GM20431 (cell line): ENCODE results near the gene LDLRAP1.
"Not testable (repeated sequence)": the region's sequence is repeated elsewhere in the genome, so short reads cannot be mapped to it uniquely, and the experiment has no call there.

Experiments
- in situ Hi-C: fragments of 300-500 bp; cut with MseI, MboI; formaldehyde crosslinking; loops from one replicate; pipeline ENCODE4 v1.15.0; 2020; ENCODE audit warnings: low sequenced_read_pairs; ENCODE audit not compliant: unreplicated experiment

Gene LDLRAP1

DNA sequence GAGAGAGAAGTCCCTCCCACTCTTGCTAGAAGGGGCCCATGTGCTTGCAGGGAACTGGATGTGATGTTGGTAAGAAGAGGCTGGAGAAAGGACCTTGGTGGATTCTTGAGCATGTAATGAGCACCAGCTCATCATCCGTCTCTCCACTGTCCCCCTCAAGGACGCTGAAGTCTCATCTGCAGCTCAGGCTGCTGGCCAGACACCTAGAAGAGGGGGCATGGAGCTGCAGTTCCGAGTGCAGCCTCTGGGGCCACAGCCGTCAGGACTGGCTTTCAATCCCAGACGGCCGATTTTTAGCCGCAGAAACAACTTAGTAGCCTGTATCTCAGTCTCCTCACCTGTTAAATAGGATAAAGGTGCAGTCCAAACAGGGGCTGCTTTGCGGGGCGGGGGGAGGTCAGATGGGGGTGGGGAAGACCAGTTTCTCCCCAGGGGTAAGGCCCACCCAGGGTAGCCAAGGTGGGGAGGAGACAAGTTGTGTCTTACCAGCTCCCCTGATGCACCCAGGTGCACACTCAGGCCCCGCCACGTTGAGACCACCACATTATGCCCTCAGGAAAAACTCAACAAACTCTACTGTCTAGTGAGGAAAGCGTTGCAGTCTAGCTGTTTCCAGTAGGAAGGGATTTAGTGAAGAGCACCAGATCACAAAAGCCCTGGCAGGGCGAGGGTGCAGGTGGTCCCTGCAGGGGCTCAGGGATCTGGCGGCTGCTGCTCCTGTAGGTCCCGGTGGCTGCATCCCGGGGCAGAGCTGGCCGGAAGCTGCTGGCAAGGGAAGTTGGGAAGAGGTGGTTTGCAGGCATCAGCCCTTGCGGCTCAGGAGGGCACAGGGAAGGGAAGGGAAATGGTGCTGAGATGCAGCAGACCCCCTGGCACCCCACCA is 29.5 kb downstream of the LDLRAP1 start:
- in situ Hi-C loops = no loop called here

- in situ Hi-C loops = no loop called here
Observed at GRCh38 chr1:25573591-25573930, 30.2 kb downstream of the LDLRAP1 start.

DNA sequence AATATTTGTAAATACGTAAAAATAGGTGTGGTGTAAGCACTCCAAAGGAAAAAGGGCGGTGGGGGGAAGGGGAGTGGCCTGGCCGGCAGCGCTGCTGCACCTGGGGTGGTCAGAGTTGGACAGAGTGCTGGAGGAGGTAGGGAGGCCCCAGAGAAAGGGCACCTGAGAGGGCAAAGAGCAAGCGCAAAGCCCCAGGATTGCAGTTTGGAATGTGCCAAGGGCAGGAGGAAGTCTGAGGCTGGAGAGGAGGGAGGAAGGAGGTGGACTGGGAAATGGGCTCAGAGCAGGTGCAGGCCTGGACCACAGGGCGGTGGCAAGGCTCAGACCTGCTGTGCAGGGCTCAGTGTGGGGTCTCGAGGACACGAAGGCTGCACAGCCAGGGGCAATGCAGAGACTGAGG is 30.6 kb downstream of the LDLRAP1 start:
- in situ Hi-C loops = no loop called here

DNA sequence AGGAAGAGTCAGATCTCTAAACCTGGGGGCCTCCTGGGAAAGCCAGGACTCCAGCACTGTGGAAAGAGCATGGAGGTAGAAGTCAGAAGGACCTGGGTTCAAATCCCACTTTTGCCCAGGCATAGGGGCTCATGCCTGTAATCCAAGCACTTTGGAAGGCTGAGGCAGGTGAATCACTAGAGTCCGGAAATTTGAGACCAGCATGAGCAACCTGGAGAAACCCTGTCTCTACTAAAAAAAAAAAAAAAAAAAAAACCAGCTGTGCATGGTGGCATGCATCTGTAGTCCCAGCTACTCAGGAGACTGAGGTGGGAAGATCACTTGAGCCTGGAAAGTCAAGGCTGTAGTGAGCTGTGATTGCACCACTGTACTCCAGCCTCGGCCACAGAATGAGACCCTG is 31.8 kb downstream of the LDLRAP1 start:
- in situ Hi-C loops = no loop called here

GRCh38 chr1:25576459-25577133 is 33.2 kb downstream of the LDLRAP1 start:
- in situ Hi-C loops = no loop called here

DNA sequence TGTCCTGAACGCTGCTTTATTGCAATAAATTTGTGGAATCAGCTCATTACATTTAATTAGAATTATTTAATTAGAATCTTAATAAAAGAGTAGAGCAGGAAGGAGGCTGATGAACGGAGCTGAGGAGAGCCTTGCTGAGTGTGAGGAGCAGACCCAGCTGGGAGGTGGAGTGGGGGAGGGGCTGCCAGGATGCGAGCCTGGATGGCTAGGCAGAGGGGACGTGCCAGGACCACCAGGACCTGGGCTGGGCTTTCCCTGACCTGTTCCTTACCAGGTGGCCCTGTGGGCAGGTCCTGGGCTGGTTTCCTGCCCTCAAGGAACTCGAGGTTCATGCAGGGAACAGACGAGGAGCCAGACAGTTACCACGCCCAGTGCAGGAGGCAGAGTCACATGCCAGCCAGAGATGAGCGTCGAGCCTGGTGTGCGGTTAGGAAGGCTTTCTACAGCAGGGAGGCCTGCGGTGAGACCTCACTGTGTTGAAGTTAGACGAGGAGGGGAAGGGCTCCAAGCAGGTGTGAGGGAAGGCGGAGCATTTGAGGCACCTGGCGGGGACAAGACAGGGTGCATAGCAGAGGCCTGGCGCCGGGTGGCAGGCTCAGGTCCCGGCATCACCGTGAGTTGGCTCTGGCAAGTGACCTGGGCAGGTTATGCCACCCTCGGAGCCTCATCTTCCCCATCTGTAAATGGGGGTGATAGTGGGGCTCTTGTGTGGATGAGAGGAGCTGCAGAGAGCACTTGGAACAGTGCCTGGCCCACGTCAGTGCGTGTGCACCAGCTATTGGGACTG is 33.9 kb downstream of the LDLRAP1 start:
- in situ Hi-C loops = no loop called here

DNA sequence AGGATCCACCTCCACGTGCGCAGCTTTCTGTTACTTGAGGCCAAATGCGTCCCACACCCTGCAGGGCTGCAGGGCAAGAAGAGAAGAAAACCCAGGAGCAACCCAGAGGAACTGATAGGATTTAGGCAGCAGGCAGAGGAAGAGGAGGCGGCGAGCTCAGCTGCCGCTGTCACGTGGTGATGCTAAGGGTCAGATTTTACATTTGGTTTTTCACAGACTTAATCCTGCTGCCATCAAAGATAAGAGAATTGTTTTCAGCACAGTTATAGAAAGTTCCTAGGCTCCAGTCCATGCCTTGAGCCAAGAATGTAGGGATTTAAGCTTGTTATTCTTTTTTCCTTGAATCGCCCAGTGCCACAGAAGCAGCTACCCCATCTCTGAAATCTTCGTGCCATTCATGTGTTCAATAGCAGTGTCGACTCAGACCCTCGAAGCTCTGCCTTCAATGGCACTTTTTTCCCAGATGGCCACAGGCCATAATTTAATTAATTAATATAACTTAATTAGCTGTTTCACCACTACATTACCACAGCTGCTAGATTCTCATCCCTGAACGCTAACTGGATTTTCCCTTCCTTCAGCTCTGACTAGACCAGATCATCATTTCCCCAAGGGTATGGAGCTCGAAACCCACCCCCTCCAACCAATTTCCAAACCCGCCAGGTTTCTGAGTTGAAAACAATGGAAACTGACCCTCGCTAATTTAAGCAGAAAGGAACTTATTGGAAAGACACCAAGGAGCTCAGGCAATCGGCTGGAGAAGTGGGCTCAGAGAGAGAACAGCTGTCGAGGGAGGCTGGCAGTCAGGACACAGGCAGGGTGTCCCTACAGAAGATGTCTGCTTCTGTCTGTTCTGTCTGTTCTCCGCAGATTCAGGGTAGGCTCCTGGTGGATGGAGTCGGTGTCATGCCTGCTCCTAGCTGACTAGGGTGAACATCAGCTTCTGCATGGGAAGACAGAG is 36.2 kb downstream of the LDLRAP1 start:
- in situ Hi-C loops = no loop called here

GRCh38 chr1:25580927-25581326 is 37.5 kb downstream of the LDLRAP1 start:
- in situ Hi-C loops = no loop called here

DNA sequence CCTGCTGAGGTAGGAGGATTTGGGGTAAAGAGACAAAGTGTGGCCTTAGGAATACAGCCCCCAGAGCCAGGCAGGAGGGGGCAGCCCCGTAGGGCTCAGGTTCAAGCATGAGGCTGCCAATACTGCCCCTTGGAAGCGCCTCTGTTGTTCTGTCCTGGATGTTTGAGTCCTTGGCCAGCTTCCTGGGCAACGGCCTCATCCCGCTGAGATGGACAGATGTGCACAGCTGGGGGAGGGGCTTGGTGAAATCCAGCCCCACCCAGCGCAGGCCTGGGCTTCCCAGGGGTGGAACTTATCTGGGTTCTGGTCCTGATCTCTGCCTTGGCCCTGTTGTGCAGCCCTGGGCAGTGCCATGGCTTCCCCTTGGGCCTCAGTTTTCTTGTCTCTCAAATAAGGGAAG is 38.4 kb downstream of the LDLRAP1 start:
- in situ Hi-C loops = no loop called here

DNA sequence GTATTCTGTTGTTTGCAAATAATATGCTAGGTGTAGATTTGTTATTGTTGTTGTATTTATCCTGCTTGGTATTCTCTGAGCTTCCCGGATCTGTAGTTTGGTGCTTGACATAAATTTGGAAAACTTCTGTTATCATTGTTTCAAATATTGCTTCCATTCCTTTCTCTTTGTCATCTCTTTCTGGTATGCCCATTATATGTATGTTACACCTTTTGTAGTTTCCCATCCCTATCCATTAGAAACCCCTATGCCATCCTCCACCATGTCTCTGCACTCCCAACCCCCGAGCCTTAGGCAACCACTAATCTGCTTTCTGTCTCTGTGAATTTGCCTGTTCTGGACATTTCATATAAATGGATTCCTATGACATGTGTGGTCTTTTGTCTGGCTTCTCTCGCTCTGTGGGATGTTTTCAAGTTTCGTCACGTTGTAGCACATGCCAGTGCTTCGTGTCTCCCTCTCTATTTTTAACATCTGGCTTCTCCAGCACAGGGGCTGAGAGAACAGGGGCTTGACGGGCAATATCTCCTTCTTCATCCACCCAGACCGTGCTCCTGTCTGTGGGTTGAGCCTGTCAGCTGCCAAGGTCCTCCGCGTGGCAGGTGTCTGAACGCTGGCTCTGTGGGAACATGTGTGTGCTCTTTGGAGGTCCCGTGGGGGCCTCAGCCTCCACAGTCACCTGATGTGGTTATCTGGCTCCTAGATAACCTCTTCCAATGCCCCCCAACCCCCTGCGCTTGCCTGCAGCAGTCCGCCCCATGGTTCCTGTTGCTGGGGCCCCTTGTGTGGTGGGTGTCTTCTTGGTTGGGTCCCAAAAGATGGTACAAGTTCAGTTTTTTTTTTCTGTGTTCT is 40.3 kb downstream of the LDLRAP1 start:
- in situ Hi-C loops = no loop called here

- in situ Hi-C loops = no loop called here
Observed at GRCh38 chr1:25586181-25586588, 42.8 kb downstream of the LDLRAP1 start.

- in situ Hi-C loops = no loop called here
Observed at GRCh38 chr1:25587290-25587689, 43.9 kb downstream of the LDLRAP1 start.

- in situ Hi-C loops = not testable (repeated sequence)
Observed at GRCh38 chr1:25588224-25588623, 44.8 kb downstream of the LDLRAP1 start.

DNA sequence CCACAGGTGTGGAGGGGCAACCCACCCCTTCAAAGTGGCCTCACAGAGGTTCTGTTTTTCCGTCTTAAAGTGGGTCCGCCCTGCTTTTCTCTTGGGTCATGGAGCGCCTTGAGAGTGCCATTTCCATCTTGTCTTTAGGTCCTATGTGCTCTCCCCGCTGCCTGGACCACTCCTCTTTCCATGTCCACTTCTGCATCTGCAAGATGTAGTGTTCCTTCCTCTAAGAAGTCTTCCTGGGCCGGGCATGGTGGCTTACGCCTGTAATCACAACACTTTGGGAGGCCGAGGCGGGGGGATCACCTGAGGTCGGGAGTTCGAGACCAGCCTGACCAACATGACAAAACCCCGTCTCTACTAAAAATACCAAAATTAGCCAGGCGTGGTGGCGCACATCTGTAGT is 45.4 kb downstream of the LDLRAP1 start:
- in situ Hi-C loops = not testable (repeated sequence)

- in situ Hi-C loops = no loop called here
Observed at GRCh38 chr1:25590096-25590824, 46.9 kb downstream of the LDLRAP1 start.

DNA sequence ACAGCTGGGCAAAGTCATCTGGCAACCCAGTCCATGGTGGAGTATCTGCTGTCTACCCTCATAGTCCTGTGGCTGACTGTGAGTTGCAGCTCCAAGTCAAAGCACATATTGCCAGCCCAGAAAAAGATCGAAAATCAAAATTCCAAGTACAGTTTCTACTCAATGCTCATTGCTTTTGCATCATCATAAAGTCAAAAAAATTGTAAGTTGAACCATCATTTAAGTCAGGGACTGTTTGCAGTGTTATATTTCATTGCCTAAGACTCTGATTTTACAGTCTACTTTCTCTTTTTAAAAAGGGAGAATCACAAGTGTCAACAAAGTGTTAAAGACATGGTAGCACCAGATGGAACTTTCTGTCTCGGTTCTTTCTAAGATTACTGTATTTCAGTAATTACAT is 50.5 kb downstream of the LDLRAP1 start:
- in situ Hi-C loops = no loop called here

- in situ Hi-C loops = no loop called here
Observed at GRCh38 chr1:25594971-25595370, 51.6 kb downstream of the LDLRAP1 start.

DNA sequence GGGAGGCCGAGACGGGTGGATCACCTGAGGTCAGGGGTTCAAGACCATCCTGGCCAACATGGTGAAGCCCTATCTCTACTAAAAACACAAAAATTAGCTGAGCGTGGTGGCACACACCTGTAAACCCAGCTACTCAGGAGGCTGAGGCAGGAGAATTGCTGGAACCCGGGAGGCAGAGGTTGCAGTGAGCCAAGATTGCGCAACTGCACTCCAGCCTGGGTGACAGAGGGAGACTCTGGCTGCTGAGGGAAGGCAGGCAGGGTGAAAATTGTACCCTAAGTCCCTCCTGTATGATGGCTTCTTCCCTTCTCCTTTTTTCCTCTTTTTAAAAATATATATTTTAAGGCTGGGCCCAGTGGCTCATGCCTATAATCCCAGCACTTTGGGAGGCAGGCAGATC is 53.2 kb downstream of the LDLRAP1 start:
- in situ Hi-C loops = not testable (repeated sequence)
